ENCODE data around the gene NOM1.

The NOM1 gene

DNA sequence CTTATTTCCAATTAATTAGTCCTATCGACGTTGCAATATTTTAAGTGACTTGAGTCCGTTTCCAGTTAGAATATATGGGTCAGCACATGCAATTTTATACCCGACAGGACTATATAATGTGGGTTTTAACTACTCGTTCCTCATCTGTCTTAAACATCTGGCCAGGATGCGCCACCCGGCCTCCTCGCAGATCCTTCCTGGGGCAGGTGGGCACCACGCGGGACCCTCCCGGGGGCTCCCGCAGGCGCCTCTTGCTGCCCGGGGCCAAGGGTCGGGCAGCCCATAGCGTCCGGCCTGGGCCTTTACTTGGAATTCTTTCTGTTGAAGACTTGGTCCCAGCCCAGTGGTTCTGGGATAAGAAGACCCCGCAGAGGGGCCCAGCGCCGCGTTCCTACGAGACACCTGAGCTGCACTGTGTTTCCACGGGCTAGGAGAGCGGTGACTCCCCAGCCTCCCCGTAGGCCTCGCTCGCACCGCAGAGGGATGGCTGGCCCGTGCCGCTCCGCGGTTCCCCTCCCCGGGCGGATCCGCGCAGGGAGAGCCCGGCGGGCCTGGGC is 71.1 kb downstream of the NOM1 start:
- H3K4me3 ChIP-seq (replicated peaks; ENCODE audit: low read depth, low read length), result no peak overlapping the region
- DNase-seq (ENCODE audit: extremely low read depth, low read depth), result no peak
- TF ChIP-seq, protein P1, sequence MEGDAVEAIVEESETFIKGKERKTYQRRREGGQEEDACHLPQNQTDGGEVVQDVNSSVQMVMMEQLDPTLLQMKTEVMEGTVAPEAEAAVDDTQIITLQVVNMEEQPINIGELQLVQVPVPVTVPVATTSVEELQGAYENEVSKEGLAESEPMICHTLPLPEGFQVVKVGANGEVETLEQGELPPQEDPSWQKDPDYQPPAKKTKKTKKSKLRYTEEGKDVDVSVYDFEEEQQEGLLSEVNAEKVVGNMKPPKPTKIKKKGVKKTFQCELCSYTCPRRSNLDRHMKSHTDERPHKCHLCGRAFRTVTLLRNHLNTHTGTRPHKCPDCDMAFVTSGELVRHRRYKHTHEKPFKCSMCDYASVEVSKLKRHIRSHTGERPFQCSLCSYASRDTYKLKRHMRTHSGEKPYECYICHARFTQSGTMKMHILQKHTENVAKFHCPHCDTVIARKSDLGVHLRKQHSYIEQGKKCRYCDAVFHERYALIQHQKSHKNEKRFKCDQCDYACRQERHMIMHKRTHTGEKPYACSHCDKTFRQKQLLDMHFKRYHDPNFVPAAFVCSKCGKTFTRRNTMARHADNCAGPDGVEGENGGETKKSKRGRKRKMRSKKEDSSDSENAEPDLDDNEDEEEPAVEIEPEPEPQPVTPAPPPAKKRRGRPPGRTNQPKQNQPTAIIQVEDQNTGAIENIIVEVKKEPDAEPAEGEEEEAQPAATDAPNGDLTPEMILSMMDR (IDR thresholded peaks at IDR 0.05; ENCODE audit: low read depth, low read length, missing control alignments), result no peak

DNA sequence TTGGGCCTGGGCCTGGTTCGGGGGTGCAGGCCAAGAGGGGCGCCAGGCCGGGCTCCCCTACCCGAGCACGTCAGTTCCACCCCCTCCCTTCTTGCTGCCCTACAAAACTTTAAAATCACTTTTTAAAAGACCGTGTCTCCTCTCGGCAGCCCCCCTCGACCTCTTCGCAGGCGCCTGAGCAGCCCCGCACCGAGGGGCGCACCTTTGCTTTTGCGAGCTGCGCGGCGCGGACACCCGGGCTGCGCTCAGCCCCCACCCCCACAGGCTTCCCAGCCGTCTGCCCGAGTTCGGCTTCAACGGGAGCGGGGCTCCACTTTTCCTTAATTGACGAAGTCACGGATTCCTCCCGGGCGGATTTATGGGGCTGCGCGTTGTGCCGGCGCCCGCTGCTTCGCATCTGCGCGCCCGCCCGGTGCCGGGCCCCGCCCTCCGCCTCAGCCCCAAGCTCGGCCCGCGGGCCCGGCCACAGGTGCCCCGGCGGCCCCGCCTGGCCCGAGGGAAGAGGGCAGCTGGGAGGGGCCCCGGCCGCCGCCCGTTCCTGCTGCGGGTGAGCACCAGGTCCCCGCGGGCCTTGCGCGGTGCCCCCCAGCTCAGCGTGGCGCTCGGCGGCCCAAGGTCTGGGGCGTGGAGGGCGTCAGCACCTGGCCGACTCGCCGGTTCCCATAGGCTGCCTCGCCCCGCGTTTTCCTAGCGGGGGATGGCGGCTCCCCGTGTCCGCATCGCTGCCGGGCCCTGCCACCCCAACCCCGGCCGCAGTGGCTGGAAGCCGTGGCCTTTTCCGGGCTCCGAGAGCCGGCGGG is 71.8 kb downstream of the NOM1 start:
- no peak for DNase-seq (ENCODE audit: extremely low read depth, low read depth)
- no peak overlapping the region for H3K4me3 ChIP-seq (replicated peaks; ENCODE audit: low read depth, low read length)
- TF ChIP-seq, protein P1 (IDR thresholded peaks at IDR 0.05; ENCODE audit: low read depth, low read length, missing control alignments), result no peak

DNA sequence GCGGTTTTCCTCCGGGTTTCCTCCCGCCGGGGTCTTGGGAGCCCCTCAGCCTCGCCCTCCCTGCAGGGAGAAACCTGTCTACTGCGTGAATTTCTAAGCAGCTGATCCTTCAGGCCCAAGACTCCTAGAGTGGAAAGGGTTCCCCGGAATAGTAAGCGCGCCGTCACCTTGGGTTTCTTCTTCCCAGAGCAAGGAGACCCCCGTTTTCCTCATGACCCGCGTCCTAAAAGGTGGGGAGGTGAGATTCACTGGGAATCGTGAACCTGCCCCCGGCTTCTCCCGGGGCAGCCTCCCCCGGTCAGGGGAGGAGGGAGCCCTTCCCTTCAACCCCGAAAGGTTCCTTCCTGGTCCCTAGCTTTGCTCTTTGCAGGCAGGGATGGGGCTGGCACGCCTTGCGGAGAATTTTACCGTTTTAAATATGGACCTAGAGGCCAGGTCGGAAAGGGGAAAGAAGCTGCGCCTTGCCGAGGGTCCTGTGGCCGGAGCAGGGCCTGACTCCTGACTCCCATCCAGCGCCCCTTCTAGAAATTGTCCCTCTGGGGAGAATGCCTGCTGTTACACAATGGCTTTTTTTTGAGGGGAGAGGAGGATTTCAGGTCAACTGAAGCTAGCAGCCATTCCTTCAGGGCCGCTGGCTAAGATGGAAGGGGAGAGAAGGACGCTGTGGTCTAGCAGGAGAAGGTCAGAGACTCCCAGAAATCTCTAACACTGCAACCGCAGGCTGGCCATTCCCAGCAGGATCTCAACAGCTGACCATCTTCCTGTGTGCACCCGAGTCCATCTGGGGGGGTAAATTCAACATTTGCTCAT is 72.6 kb downstream of the NOM1 start:
- TF ChIP-seq, protein P1 (IDR thresholded peaks at IDR 0.05; ENCODE audit: low read depth, low read length, missing control alignments), result no peak
- no peak for DNase-seq (ENCODE audit: extremely low read depth, low read depth)
- H3K4me3 ChIP-seq (replicated peaks; ENCODE audit: low read depth, low read length), result no peak overlapping the region
